ENCODE results near the gene PACC1.
"Not testable (repeated sequence)": the region's sequence is repeated elsewhere in the genome, so short reads cannot be mapped to it uniquely, and the experiment has no call there.

The PACC1 gene

DNA sequence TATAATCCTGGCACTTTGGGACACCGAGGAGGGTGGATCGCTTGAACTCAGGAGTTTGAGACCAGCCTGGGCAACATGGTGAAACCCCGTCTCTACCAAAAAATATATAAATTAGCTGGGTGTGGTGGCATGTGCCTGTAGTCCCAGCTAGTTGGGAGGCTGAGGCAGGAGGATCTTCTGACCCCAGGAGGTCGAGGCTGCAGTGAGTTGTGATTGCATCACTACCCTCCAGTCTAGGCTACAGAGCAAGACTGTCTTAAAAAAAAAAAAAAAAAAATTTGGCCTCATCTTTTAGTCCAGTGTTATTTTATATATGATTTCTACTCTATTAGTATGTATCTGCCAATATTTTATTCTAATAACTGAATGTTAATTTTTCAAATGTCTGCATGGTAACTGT is 69.8 kb downstream of the PACC1 start:
- in situ Hi-C loops (cut with HindIII; ENCODE audit: low sequenced_read_pairs), result no loop called here

DNA sequence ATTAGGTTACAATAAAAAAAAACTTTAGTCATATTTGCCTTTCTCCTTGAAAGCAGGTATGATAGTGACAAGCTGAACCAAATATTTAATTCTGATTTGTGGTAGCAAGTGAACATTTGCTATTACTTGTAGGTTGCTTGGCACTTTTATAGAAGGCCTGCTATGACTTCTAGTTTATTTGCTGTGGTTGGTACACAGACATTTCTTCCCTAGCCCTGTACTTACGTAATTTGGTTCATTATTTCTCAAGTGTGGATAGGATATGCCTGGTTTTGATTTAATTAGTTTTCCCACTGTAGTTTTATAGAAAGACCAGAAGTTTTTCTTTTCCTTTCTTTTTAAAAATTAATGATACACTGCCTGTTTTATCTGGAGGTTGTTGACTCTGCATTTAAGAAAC is 73.6 kb downstream of the PACC1 start:
- in situ Hi-C loops (cut with HindIII; ENCODE audit: low sequenced_read_pairs), result no loop called here

DNA sequence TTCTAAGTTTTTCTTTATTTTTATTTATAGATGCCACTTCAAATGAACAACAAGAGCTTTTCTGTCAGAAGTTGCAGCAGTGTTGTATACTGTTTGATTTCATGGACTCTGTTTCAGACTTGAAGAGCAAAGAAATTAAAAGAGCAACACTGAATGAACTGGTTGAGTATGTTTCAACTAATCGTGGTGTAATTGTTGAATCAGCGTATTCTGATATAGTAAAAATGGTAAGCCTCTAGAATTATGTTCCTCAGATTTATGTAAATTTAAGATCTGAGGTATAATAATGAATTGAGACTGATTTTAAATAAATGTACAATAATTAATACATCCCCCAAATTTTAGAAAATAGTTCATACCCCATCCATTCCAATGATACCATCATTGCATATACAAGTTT is 85.6 kb downstream of the PACC1 start:
- in situ Hi-C loops (cut with HindIII; ENCODE audit: low sequenced_read_pairs), result no loop called here

DNA sequence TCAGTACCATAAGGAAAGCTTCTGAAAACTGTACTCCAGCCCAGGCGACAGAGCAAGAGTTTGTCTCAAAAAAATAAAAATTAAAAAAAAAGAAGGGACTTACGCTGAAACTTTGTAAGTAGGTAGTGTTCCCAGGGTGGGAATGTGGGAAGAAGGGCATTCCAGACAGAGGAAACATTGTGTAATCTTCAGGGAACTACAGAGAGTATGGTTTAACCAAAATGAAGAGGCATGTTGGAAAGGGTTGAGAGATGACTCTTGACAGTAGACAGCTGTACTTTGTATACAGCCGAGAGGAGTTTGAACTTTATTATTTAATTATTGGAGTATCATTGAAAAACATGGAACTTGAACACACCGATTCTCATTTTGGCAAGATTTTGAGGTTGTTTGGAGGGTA is 86.4 kb downstream of the PACC1 start:
- in situ Hi-C loops (cut with HindIII; ENCODE audit: low sequenced_read_pairs), result no loop called here

DNA sequence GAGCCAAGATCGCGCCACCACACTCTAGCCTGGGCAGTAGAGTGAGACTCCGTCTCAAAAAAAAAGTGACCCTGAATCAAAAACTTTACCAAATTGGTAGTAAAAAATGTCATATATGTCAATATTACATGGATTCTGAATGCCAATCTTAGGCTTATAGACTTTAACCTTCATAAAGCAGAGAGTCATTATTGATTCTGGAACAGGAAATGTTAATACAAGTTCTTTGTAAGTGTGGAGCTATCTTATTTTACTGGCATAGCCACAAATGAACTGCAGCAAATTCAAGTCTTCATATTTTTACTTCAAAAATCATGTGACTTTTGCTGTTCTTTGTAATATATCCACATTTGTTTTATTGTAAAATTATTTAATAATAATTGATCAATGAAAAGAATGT is 88.1 kb downstream of the PACC1 start:
- in situ Hi-C loops (cut with HindIII; ENCODE audit: low sequenced_read_pairs), result no loop called here

DNA sequence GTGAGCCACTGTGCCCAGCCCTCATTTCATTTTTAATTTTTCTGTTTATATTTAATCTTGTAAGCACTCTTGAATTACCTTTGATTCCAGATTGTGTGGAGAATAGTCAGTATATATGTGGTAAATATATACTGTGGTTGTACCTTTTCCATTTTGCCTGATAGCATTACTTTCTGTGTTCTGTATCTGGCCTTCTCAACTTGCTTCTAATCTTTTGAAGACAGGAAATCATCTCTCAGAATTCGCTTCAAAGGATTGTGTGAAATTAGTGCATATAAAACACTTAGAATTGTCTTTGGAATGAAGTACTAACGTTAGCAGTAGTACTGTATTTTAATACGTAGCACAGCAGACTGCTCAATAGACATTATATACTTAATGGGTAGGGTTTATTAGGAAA is 91.6 kb downstream of the PACC1 start:
- in situ Hi-C loops (cut with HindIII; ENCODE audit: low sequenced_read_pairs), result no loop called here

DNA sequence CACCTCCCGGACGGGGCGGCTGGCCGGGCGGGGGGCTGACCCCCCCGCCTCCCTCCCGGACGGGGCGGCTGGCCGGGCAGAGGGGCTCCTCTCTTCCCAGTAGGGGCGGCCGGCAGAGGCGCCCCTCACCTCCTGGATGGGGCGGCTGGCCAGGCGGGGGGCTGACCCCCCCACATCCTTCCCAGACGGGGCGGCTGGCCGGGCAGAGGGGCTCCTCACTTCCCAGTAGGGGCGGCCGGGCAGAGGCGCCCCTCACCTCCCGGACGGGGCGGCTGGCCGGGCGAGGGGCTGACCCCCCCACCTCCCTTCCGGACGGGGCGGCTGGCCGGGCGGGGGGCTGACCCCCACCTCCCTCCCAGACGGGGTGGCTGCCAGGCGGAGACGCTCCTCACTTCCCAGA is 93.7 kb downstream of the PACC1 start:
- in situ Hi-C loops (cut with HindIII; ENCODE audit: low sequenced_read_pairs), result not testable (repeated sequence)

DNA sequence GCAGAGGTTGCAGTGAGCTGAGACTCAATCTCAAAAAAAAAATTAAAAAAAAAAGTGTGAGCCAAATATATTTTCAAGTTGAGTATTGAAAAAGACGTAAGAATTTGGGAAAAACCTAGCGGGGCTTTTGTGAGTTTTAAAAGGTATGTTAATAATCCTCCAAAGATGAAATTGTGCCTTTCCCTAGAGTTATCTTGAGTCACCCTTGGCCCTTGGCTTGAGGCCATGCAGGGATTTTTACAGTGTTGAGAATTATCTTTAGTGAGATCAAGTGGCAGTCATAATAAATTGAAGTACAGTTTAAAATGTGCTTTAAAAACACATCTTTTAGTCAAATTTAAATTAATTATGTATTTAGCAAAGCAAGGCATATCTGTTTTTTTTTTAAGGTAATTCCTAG is 96.8 kb downstream of the PACC1 start:
- in situ Hi-C loops (cut with HindIII; ENCODE audit: low sequenced_read_pairs), result no loop called here

DNA sequence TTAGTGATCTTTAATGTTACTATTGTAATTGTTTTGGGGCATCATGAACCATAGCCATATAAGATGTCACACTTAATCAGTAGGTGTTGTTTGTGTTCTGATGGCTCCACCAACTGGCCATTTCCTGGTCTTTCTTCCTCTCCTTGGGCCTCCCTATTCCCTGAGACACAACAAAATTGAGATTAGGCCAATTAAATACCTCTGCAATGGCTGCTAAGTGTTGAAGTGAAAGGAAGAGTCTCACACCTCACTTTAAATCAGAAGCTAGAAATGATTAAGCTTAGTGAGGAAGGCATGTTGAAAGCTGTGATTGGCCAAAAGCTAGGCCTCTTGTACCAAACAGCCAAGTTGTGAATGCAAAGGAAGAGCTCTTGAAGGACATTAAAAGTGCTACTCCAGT is 98.8 kb downstream of the PACC1 start:
- in situ Hi-C loops (cut with HindIII; ENCODE audit: low sequenced_read_pairs), result no loop called here

DNA sequence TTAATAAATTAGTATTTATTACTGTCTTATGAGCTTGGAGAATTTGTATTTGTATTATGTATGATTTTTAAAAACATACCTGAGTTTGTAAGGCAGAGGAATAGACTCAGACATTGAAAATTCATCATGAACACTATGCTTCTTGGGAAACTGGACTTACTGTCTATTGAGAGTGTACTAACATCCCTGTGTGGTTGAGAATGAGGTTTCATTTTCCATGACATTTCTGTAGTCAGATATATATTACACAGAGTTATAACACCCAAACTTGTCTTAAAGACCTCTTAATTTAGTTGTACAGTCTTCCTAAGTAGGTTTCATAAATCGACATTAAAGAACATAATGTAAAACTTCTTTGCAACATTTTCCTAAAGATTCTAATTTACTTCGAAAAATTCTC is 99.5 kb downstream of the PACC1 start:
- in situ Hi-C loops (cut with HindIII; ENCODE audit: low sequenced_read_pairs), result no loop called here

All from endothelial cell of hepatic sinusoid (primary cell).